ENCODE results near the gene CYP2A7. TPM values are rescaled to one million over a fixed set of nuclear protein-coding genes. Genes with fewer than 3 reads are reported as not detected.
"Not testable (repeated sequence)": the region's sequence is repeated elsewhere in the genome, so short reads cannot be mapped to it uniquely, and the experiment has no call there.

Gene CYP2A7, protein sequence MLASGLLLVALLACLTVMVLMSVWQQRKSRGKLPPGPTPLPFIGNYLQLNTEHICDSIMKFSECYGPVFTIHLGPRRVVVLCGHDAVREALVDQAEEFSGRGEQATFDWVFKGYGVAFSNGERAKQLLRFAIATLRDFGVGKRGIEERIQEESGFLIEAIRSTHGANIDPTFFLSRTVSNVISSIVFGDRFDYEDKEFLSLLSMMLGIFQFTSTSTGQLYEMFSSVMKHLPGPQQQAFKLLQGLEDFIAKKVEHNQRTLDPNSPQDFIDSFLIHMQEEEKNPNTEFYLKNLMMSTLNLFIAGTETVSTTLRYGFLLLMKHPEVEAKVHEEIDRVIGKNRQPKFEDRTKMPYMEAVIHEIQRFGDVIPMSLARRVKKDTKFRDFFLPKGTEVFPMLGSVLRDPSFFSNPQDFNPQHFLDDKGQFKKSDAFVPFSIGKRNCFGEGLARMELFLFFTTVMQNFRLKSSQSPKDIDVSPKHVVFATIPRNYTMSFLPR
- total RNA-seq, result not detected in 2 replicates

DNA sequence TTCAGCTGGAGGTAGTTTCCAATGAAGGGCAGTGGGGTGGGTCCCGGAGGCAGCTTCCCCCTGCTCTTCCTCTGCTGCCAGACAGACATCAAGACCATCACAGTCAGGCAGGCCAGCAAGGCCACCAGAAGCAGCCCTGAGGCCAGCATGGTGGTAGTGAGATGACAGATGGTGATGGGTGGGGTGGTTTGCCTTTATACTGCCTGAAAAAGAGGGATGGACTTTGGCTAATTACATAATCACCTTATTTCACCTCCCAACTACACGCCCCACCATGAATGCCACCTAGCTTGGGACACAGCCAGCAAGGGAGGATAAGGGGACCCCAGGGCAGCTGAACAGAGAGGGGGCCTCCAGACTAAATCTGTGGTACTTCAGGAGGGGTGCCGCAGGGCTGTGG, at the start of gene CYP2A7:
Gene CYP2A7 (minus strand): TSS at position 170 of the 400 bp plus-strand sequence. CDS start 21 bp downstream, at position 149.
- intact Hi-C loops (cut with micrococcal nuclease), result not testable (repeated sequence)

DNA sequence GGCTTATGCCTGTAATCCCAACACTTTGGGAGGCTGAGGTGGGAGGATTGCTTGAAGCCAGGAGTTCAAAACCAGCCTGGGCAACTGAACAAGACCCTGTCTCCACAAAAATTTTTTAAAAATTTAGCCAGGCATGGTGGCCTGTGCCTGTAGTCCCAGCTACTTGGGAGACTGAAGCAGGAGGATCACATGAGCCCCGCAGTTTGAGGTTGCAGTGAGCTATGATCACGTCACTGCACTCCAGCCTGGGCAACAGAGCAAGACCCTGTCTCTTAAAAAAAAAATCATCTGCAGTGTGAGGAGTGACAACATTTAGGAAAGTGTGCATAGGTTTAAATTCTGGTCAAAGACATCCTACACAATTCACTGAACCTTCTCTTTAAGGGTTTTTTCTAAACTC, 48.8 kb upstream of the CYP2A7 start:
- intact Hi-C loops (cut with micrococcal nuclease), result loop anchor here (5.0 kb wide), 1 partner anchor 183 kb away; no protein-coding TSS in a partner anchor

DNA sequence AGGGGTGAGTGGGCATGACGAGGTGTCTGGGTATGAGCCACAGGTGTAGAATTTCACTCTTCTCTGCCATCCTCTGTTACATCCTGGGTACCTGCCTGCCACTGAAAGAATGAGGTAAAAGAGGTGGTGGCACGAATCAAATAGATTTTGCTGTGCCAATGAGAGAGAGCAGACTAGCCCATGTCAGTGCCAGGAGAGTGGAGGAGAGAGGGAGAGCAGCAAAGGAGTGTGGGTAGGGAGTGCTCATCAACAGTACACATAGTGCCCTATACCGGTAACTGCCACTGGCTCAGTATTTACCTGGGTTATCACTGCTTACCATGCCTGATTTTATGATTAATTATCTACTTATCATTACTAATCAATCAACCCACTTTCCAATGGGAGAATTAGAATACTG, 47.9 kb upstream of the CYP2A7 start:
- intact Hi-C loops (cut with micrococcal nuclease), result loop anchor here (5.0 kb wide), 1 partner anchor 183 kb away; no protein-coding TSS in a partner anchor

DNA sequence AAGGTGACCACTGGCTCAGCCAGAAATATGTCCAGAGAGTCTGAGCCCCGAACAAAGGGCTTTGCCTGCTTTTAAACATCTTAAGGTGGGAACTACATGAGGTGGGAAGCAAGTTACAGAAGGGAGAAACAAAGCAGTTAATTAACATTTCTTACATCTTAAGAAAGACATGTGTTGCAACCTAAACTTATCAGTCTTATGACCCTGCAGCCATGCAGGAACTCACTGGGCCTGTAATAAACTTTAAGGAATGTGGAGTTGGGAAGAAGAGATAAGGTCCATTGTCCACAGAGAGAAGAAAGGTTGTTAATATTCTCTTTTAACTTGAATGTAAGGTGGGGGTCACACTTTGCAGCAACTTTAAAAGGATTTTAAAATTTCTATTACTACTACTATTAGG, 46.8 kb upstream of the CYP2A7 start:
- intact Hi-C loops (cut with micrococcal nuclease), result no loop called here

DNA sequence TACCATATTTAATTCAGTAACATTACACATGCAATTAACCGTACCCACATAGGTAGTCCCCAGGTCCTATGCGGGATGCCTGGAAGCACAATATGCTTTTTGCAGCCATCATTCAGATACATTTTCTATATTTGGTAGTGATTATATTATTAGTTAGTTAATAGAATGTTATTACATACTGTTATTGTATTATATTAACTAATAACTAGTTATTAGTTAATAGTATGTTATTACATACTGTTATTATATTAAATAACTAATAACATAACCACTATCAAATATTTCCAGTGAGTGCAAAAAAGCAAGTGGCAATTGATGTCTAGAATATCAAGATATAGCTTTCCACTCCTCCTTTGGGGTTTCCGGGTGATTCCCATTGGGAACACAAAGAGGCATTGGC, 45.5 kb upstream of the CYP2A7 start:
- intact Hi-C loops (cut with micrococcal nuclease), result no loop called here

DNA sequence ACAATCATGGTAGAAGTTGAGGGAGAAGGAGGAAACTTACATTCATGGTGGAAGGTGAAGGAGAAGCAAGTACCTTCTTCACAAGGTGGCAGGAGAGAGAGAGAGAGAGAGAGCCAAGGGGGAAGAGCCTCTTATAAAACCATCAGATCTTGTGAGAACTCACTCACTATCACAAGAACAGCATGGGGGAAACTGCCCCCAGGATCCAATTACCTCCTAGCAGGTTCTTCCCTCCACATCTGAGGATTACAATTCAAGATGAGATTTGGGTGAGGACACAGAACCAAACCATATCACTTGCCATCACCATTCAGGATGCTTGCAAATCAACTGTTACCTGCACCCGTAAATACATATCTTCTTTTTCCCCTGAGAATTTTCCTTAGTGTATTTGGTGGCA, 44.2 kb upstream of the CYP2A7 start:
- intact Hi-C loops (cut with micrococcal nuclease), result not testable (repeated sequence)

DNA sequence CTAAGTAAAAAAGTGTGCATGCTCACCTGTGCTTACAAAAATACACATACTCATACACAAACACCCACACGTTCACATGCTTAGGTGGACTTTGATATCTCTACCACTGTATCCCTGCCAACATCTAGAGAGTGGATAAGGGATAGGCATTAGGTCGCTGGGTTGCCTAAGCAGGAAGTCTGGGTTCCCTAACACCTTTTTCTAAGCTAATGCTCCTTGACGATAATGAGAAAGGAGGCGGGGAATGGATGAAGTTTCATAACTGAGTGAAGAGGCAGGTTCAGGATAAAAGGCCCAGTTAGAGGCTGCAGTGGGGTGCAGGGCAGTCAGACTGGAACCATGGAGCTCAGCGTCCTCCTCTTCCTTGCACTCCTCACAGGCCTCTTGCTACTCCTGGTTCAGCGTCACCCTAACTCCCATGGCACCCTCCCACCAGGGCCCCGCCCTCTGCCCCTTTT, 41.9 kb upstream of the CYP2A7 start:
- intact Hi-C loops (cut with micrococcal nuclease), result no loop called here

DNA sequence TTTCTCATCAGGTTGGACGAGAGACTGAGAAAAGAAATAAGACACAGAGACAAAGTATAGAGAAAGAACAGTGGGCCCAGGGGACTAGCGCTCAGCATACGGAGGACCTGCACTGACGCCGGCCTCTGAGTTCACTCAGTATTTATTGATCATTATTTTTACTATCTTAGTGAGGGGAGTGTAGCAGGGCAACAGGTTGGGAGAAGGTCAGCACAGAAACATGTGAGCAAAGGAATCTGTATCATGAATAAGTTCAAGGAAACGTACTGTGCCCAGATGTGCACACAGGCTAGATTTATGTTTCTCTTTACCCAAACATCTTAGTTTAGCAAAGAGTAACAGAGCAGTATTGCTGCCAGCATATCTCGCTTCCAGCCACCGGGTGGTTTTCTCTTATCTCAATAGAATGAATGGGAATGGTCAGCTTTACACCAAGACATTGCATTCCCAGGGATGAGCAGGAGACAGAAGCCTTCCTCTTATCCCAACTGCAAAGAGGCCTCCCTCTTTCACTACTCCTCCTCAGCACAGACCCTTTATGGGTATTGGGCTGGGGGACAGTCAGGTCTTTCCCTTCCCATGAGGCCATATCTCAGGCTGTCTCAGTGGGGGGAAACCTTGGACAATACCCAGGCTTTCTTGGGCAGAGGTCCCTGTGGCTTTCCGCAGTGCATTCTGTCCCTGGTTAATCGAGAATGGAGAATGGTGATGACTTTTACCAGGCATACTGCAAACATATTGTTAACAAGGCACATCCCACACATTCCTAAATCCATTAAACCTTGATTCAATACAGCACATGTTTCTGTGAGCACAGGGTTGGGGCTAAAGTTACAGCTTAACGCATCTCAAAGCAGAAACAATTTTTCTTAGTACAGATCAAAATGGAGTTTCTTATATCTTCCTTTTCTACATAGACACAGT, 40.5 kb upstream of the CYP2A7 start:
- intact Hi-C loops (cut with micrococcal nuclease), result not testable (repeated sequence)

DNA sequence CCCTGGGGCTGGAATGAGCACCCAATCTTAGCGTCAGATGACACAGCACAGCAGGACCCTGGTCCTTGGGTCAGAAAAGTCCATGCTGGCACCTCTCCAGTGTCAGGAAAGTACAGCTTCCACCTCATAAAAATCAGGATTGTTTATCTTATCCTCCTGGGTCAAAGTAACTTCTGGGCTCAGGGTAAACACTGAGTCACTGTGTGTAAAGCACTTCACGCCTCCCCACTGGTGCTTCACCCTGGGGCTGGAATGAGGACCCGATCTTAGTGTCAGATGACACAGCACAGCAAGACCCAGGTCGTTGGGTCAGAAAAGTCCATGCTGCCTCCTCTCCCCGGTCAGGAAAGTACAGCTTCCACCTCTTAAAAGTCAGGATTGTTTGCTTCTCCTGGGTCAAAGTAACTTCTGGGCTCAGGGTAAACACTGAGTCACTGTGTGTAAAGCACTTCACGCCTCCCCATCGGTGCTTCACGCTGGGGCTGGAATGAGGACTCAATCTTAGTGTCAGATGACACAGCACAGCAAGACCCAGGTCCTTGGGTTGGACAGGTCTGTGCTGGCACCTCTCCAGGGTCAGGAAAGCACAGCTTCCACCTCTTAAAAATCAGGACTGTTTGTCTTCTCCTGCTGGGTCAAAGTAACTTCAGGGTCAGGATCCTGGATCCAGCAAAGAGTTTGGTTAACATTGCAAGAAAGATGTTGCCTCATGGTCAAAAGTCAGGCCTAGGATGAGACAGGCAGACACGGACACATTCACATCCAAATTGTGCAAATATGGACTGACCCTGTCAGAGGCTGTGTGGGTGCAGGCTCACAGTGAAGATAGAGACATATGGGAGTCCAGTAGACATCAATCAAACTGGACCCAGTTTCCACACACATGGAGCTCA, 39.2 kb upstream of the CYP2A7 start:
- intact Hi-C loops (cut with micrococcal nuclease), result no loop called here

DNA sequence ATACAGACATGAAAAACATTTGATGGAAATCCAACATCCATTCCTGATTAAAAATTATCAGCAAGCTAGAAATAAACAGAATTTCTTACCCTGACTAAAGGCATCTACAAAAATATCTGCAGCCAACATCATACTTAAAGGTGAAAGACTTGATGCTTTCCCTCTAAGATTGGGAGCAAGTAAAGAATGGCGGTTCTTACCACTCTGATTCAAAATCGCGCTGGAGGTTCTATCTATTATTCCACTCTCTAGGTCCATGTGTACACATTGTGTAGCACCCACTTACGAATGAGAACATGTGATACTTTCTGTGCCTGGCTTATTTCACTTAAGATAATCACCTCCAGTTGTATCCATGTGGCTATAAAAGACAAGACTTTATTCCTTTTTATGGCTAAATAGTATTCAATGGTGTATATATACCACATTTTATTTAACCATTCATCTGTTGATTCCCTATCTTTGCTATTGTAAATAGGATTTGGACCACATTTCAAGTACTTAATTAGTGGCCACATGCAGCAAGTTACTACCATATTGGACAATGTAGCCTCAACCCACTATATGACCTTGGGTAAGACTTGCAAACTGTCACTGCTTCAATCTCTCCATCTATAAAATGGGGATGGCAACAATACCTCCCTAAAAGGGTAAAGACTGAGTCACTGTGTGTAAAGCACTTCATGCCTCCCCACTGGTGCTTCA, 38.4 kb upstream of the CYP2A7 start:
- intact Hi-C loops (cut with micrococcal nuclease), result no loop called here

DNA sequence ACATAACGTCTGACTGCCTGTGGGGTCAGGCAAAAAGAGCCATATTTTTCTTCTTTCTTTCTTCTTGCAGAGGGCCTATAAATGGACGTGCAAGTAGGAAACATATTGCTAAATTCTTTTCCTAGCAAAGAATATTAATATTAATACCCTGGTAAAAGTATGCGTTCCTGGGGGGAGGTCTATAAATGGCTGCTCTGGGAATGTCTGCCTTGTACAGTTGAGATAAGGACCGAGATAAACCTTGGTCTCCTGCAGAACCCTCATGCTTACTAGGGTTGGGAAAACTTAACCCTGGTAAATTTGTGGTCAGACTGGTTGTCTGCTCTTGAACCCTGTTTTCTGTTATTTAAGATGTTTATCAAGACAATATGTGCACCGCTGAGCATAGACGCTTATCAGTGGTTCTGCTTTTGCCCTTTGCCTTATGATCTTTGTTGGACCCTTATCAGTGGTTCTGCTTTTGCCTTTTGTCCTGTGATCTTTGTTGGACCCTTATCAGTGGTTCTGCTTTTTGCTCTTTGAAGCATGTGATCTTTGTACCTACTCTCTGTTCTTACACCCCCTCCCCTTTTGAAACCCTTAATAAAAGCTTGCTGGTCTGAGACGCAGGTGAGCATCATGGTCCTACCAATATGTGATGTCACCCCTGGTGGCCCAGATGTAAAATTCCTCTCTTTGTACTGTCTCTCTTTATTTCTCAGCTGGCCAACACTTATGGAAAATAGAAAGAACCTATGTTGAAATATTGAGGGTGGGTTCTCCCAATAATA, 37.7 kb upstream of the CYP2A7 start:
- intact Hi-C loops (cut with micrococcal nuclease), result not testable (repeated sequence)

DNA sequence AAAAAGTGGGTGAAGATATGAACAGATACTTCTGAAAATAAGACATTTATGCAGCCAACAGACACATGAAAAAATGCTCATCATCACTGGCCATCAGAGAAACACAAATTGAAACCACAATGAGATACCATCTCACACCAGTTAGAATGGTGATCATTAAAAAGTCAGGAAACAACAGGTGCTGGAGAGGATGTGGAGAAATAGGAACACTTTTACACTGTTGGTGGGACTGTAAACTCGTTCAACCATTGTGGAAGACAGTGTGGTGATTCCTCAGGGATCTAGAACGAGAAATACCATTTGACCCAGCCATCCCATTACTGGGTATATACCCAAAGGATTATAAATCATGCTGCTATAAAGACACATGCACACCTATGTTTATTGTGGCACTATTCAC, 36.3 kb upstream of the CYP2A7 start:
- intact Hi-C loops (cut with micrococcal nuclease), result not testable (repeated sequence)

DNA sequence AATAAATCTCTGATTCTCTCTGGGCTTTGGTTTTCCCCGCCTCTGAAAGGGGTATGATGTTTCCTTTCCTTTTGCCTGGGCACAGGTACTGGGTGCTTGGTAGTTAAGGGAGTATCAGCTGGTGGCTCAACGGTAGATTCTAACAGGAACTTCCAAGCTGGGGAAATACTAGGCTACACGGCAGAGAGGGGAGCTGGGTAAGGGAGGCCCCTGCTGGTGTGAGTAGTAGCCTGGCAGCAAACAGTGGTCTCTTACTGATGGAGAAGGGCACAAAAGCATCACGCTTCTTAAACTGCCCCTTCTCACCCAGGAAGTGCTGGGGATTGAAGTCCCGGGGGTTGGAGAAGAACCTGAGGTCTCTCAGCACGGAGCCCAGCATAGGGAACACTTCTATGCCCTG, 26.9 kb upstream of the CYP2A7 start:
- intact Hi-C loops (cut with micrococcal nuclease), result no loop called here

DNA sequence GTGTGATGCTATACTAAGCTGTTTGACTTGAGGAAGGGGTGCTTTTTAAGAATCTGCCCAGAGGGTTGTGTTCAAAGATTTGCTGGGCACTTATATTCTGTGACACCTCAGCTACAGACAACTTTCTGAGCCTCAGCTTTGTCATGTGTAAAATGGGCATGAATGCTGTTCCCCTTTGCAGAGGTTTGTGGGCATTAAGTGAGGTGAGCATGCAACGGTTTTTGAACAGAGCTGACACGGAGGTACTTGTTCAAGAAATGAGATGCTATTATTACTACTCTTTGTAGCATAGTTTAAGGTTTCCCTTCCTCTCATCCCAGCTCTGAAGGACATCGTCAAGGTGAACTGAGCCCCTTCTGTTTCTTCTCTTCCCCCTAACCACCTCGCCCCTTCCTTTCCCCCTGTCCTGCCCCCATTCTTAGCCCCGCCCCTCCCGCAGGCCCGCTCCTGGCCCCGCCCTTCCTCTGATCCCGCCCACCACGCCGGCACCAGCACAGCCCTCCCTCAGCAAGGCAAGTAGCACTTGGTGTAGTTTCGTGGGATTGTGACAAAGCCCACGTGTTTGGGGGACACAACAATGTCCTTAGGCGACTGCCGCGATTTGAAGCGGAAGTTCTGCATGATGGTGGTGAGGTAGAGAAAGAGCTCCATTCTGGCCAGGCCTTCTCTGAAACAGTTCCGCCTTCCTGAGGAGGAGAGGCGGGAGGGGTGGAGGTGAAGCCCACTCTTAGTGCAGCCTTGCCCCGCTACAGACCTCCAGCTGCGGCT, 26.1 kb upstream of the CYP2A7 start:
- intact Hi-C loops (cut with micrococcal nuclease), result no loop called here

DNA sequence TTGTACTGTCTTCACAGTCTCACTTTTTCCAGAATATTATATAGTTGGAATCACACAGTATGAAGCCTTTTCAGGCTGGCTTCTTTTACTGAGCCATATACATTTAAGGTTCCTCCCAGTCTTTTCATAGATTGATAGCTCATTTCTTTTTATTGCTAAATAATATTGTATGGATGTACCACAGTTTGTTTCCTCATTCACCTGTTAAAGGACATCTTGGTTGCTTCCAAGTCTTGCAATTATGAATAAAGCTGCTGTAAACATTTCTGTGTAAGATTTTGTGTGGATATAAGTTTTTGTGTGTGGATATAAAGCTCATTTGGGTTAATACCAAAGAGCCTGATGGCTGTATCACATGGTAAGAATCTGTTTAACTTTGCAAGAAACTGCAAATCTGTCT, 24.5 kb upstream of the CYP2A7 start:
- intact Hi-C loops (cut with micrococcal nuclease), result no loop called here

DNA sequence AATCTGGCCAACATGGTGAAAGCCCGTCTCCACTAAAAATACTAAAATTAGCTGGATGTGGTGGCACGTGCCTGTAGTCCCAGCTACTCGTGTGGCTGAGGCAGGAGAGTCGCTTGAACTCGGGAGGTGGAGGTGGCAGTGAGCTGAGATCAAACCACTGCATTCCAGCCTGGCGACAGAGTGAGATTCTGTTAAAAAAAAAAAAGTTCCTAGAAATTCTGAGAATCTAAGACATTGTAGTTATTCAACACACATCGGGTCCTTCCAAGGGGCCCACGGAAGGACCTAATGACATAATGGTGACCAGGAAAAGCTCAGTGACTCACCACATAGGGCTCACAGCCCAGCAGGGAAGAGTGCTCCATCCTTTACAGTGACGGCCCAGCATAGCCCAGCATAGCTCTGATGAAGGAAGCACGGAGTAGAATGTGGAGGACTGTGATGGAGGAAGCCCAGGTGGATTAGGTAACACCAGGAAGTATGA, 22.7 kb upstream of the CYP2A7 start:
- intact Hi-C loops (cut with micrococcal nuclease), result not testable (repeated sequence)

DNA sequence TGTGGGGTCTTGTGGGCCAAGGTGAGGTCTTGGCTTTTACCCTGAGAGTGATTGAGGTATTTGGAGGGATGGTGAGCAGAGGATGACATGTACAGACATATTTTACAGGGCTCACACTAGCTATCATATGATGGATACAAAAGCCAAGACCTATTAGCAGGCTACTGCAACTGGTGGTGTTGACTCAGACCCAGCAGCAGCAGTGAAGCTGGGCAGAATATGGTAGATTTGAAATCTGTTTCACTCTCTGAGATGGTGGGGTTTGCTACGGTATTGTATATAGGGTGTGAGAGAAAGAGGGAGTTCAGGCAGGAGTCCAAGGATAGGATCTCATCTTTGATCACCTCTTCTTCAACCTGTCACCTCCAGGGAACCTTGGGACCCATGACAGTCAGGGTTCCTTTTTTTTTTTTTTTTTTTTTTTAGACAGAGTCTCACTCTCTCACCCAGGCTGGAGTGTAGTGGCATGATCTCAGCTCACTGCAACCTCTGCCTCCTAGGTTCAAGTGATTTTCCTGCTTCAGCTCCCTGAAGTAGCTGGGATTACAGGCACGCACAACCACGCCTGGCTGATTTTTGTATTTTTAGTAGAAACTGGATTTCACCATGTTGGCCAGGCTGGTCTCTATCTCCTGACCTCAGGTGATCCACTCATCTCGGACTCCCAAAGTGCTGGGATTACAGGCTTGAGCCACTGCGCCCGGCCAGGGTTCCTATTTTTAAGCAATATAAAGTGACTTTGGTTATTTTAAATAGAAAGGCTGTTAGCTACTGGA, 20.1 kb upstream of the CYP2A7 start:
- intact Hi-C loops (cut with micrococcal nuclease), result not testable (repeated sequence)

DNA sequence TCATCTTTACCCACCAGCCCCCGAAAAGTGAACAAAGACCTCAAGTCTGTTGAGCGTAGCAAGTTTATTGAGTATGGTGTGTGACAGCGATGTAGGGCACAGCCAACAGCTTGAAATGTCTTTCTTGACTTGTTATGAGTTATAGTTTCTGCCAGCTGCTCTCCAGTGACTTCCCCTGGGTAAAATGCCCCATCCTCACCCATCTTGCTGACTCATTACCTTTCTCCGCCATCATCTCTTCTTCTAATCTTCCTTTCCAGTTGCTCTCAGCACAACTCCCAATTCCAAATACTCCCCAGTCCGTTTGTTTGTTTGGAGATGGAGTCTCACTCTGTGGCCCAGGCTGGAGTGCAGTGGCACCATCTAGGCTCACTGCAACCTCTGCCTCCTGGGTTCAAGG, 18.5 kb upstream of the CYP2A7 start:
- intact Hi-C loops (cut with micrococcal nuclease), result not testable (repeated sequence)

Data from T-helper 1 cell treated with Interleukin-12 subunit alpha and Interleukin-12 subunit beta and Interleukin-4 antibody, amounts not matched to agents 30 ng/mL and 1 ng/mL, for 36 hours (primary cell).